Endodermal cell (in vitro differentiated cells): Measurements from ENCODE around the gene MYO5B. TPM values are rescaled to one million over a fixed set of nuclear protein-coding genes. Genes with fewer than 3 reads are reported as not detected.

Experiments used
- DNase-seq: peaks from one replicate; pipeline ENCODE4 v3.0.0-alpha.2; 2017
- H3K27ac ChIP-seq: 2 replicates; pipeline ENCODE4 v1.5.1; 2013; ENCODE audit warnings: mild to moderate bottlenecking, low read depth, low read length, moderate library complexity
- H3K27me3 ChIP-seq: 2 replicates; pipeline ENCODE4 v1.6.1; 2013; ENCODE audit warnings: mild to moderate bottlenecking, low read length, moderate library complexity; ENCODE audit not compliant: insufficient read depth, control insufficient read depth, poor library complexity, severe bottlenecking
- H3K36me3 ChIP-seq: 2 replicates; pipeline ENCODE4 v1.7.0; 2013; ENCODE audit warnings: mild to moderate bottlenecking, low read length, moderate library complexity; ENCODE audit not compliant: control insufficient read depth, insufficient read depth
- H3K4me1 ChIP-seq: one replicate; pipeline ENCODE4 v1.7.0; 2013; ENCODE audit warnings: low read length; ENCODE audit not compliant: control insufficient read depth, insufficient read depth
- H3K4me3 ChIP-seq: 2 replicates; pipeline ENCODE4 v1.5.1; 2013; ENCODE audit warnings: mild to moderate bottlenecking, low read length, moderate library complexity
- H3K9ac ChIP-seq: 2 replicates; pipeline ENCODE4 v1.6.1; 2013; ENCODE audit warnings: mild to moderate bottlenecking, low read length, moderate library complexity; ENCODE audit not compliant: poor library complexity, severe bottlenecking; ENCODE audit errors: extremely low read depth
- H3K9me3 ChIP-seq: 2 replicates; pipeline ENCODE4 v1.6.1; 2013; ENCODE audit warnings: mild to moderate bottlenecking, low read length, moderate library complexity; ENCODE audit not compliant: control insufficient read depth
- H3K27ac Mint-ChIP-seq: 2 replicates; pipeline ENCODE4 v1.8.0; 2020; ENCODE audit warnings: mixed read lengths
- H3K27me3 Mint-ChIP-seq: 2 replicates; pipeline ENCODE4 v1.8.0; 2021; ENCODE audit warnings: mild to moderate bottlenecking, mixed read lengths; ENCODE audit not compliant: insufficient read depth
- H3K36me3 Mint-ChIP-seq: 2 replicates; pipeline ENCODE4 v1.8.0; 2020; ENCODE audit warnings: low read depth, mixed read lengths
- H3K4me1 Mint-ChIP-seq: 2 replicates; pipeline ENCODE4 v1.8.0; 2020; ENCODE audit warnings: mixed read lengths
- H3K4me3 Mint-ChIP-seq: 2 replicates; pipeline ENCODE4 v1.8.0; 2020; ENCODE audit warnings: mild to moderate bottlenecking, moderate library complexity, mixed read lengths
- H3K9me3 Mint-ChIP-seq: 2 replicates; pipeline ENCODE4 v1.8.0; 2020; ENCODE audit warnings: mild to moderate bottlenecking, mixed read lengths
- CTCF ChIP-seq: fragments of 200-600 bp; sonication (generic); conservative IDR thresholded peaks from 2 replicates; pipeline ENCODE4 v1.5.0; 2021; ENCODE audit warnings: antibody characterized with exemption, mild to moderate bottlenecking
- WGBS, 2 experiments: methylation state at CpG; one replicate each; pipeline versions ENCODE4 v1.1.5 to v1.1.7; 2013; ENCODE audit warnings: missing lambda C conversion rate in 2 of 2, mixed read lengths in 1 of 2; ENCODE audit not compliant: insufficient coverage in 1 of 2, insufficient read length in 1 of 2; 5-methylcytosine and 5-hydroxymethylcytosine counted together
- total RNA-seq, 2 donors: library from RNA; stranded (reverse); fragmentation: NEBNext Ultra II Directional in 1 of 2; extraction: Animal tissue kit (Norgen Biotek cat#: 25700) in 1 of 2; gene quantifications; 2 replicates in 1 of 2; 3 replicates in 1 of 2; pipeline ENCODE4 v1.2.1, GENCODE V29; 2021

Gene MYO5B
- total RNA-seq, 2 donors from 2014 or later, result 12.2 to 16.8 TPM

- H3K4me3 ChIP-seq, result no peak overlapping the region
- no peaks in the 10 kb centered on the region for H3K4me1 ChIP-seq
- H3K27ac ChIP-seq, result no peak overlapping the region
- WGBS, 2 experiments, result 87 to 91% methylated on average over 6 to 13 of the region's 13 CpGs
- H3K36me3 ChIP-seq, result no peaks in the 10 kb centered on the region
- Mint-ChIP-seq H3K36me3 (no peaks in the 10 kb centered on the region), H3K27me3 (no peaks in the 10 kb centered on the region), H3K4me1 (peaks cover 8% of the 10 kb centered on the region), H3K27ac (no peak overlapping the region), H3K9me3 (no peaks in the 10 kb centered on the region), H3K4me3 (no peak overlapping the region)
- H3K27me3 ChIP-seq, result no peaks in the 10 kb centered on the region
- H3K9ac ChIP-seq, result no peak overlapping the region
- no peaks in the 10 kb centered on the region for H3K9me3 ChIP-seq
- peak; percentile 34 for DNase-seq
- no peak for TF ChIP-seq CTCF
Observed at GRCh38 chr18:49862656-49863385, 332.1 kb downstream of the MYO5B start.

GRCh38 chr18:49861659-49862058, 333.3 kb downstream of the MYO5B start:
- 39 to 53% methylated on average over 3 of the region's 3 CpGs for WGBS, 2 experiments
- H3K27me3 ChIP-seq, result no peaks in the 10 kb centered on the region
- peak; percentile 66 for TF ChIP-seq CTCF
- H3K9me3 ChIP-seq, result no peaks in the 10 kb centered on the region
- Mint-ChIP-seq H3K4me3 (no peak overlapping the region), H3K27me3 (no peaks in the 10 kb centered on the region), H3K36me3 (no peaks in the 10 kb centered on the region), H3K27ac (no peak overlapping the region), H3K4me1 (peaks cover 9% of the 10 kb centered on the region), H3K9me3 (no peaks in the 10 kb centered on the region)
- DNase-seq, result no peak
- no peak overlapping the region for H3K4me3 ChIP-seq
- no peaks in the 10 kb centered on the region for H3K4me1 ChIP-seq
- no peak overlapping the region for H3K9ac ChIP-seq
- no peak overlapping the region for H3K27ac ChIP-seq
- H3K36me3 ChIP-seq, result no peaks in the 10 kb centered on the region

GRCh38 chr18:49859725-49860124, 335.2 kb downstream of the MYO5B start:
- 90 to 96% methylated on average over 6 to 12 of the region's 12 CpGs for WGBS, 2 experiments
- Histone ChIP-seq H3K36me3 (no peaks in the 10 kb centered on the region), H3K27me3 (no peaks in the 10 kb centered on the region), H3K9me3 (no peaks in the 10 kb centered on the region), H3K4me1 (no peaks in the 10 kb centered on the region), H3K27ac (no peak overlapping the region), H3K9ac (no peak overlapping the region), H3K4me3 (no peak overlapping the region)
- Mint-ChIP-seq H3K27me3 (no peaks in the 10 kb centered on the region), H3K27ac (no peak overlapping the region), H3K4me1 (peaks cover 9% of the 10 kb centered on the region), H3K36me3 (no peaks in the 10 kb centered on the region), H3K4me3 (no peak overlapping the region), H3K9me3 (no peaks in the 10 kb centered on the region)
- TF ChIP-seq CTCF, result no peak
- no peak for DNase-seq
